ENCODE results near the gene PRMT7. TPM values are rescaled to one million over a fixed set of nuclear protein-coding genes. Genes with fewer than 3 reads are reported as not detected.

The PRMT7 gene
- total and polyA plus RNA-seq, 2 donors (not counting 1 experiment from before 2014, with no cell fraction given): 76.9 to 80.4 TPM

- WGBS (ENCODE audit: insufficient coverage): 90% methylated on average over 2 of the region's 4 CpGs
- Mint-ChIP-seq H3K9me3 (ENCODE audit: insufficient read depth) (no peaks in the 10 kb centered on the region), H3K27ac (peak overlapping the region; percentile 82), H3K27me3 (no peaks in the 10 kb centered on the region), H3K4me3 (peak overlapping the region; percentile 54), H3K4me1 (peaks cover 67% of the 10 kb centered on the region)
- Histone ChIP-seq H3K4me1 (ENCODE audit: control insufficient read depth in 2 of 2, insufficient read depth in 2 of 2, low read length in 2 of 2) (peaks cover 47 to 57% of the 10 kb centered on the region in 2 donors), H2AFZ (ENCODE audit: insufficient read depth, low read depth, low read length, poor library complexity, severe bottlenecking) (no peak overlapping the region), H3K9me3 (ENCODE audit: control extremely low read depth in 1 of 3, control insufficient read depth in 2 of 3, insufficient read depth in 1 of 3, low read length in 2 of 3) (no peaks in the 10 kb centered on the region), H3K36me3 (replicated peaks in 1 of 2; ENCODE audit: control extremely low read depth in 1 of 2, control insufficient read depth in 1 of 2, extremely low read depth in 1 of 2, insufficient read depth in 2 of 2, low read length in 1 of 2) (peaks cover 9 to 45% of the 10 kb centered on the region in 2 experiments), H3K9ac (ENCODE audit: low read length) (peak overlapping the region; percentile 32), H3K79me2 (ENCODE audit: control insufficient read depth, insufficient read depth, low read length) (peaks cover 90% of the 10 kb centered on the region), H4K20me1 (ENCODE audit: control insufficient read depth, insufficient read depth, low read length, poor library complexity, severe bottlenecking) (peaks cover 40% of the 10 kb centered on the region), H3K4me3 (ENCODE audit: control extremely low read depth in 1 of 5, extremely low read depth in 1 of 5, insufficient read depth in 1 of 5, low read depth in 2 of 5, low read length in 4 of 5) (no peak overlapping the region), H3K27me3 (replicated peaks in 1 of 4; ENCODE audit: control extremely low read depth in 1 of 4, control insufficient read depth in 3 of 4, insufficient read depth in 4 of 4, low read length in 3 of 4) (no peaks in the 10 kb centered on the region), H3K27ac (ENCODE audit: low read length in 2 of 2) (peak overlapping the region; percentile 15 to 67), H3K4me2 (replicated peaks; ENCODE audit: low read depth, low read length, poor library complexity, severe bottlenecking) (peak overlapping the region; percentile 42)
- DNase-seq: peak; percentile 44
- intact Hi-C loops (cut with micrococcal nuclease): loop anchor here (1.0 kb wide), 1 partner anchor 7 kb away; no protein-coding TSS in a partner anchor
- POLR2A ChIA-PET: interaction anchor here (1.8 kb wide), 1 partner anchor 13 kb away, joined by 6 read pairs; no protein-coding TSS in a partner anchor
- ATAC-seq (ENCODE audit: low read depth): peak; percentile 29
- no peak for TF ChIP-seq CTCF (IDR thresholded peaks at IDR 0.05)
- TF ChIP-seq EZH2 (IDR thresholded peaks at IDR 0.05; ENCODE audit: borderline replicate concordance, insufficient read depth, low read depth, low read length, poor library complexity, severe bottlenecking): no peak
- CTCF ChIA-PET: interaction anchor here (1.0 to 3.7 kb wide), 5 partner anchors 9 to 54 kb away, joined by 3 to 20 read pairs (median 8); partner anchors contain the start of genes PRMT7, SLC7A6 and SLC7A6OS
Observed at GRCh38 chr16:68272507-68273209, 38.2 kb upstream of the PRMT7 start.

GRCh38 chr16:68273459-68273858, 37.4 kb upstream of the PRMT7 start:
- no peaks in the 10 kb centered on the region for H3K9me3 ChIP-seq (ENCODE audit: control extremely low read depth in 1 of 3, control insufficient read depth in 2 of 3, insufficient read depth in 1 of 3, low read length in 2 of 3)
- H2AFZ ChIP-seq (ENCODE audit: insufficient read depth, low read depth, low read length, poor library complexity, severe bottlenecking): no peak overlapping the region
- POLR2A ChIA-PET: interaction anchor here (1.8 kb wide), 1 partner anchor 12 kb away, joined by 6 read pairs; no protein-coding TSS in a partner anchor
- no peak for ATAC-seq (ENCODE audit: low read depth)
- H3K4me1 Mint-ChIP-seq: peaks cover 63% of the 10 kb centered on the region
- H3K4me1 ChIP-seq (ENCODE audit: control insufficient read depth in 2 of 2, insufficient read depth in 2 of 2, low read length in 2 of 2): peaks cover 47 to 54% of the 10 kb centered on the region in 2 donors
- no peaks in the 10 kb centered on the region for H3K9me3 Mint-ChIP-seq (ENCODE audit: insufficient read depth)
- CTCF ChIA-PET: interaction anchor here (1.0 to 3.7 kb wide), 5 partner anchors 8 to 53 kb away, joined by 3 to 20 read pairs (median 6); partner anchors contain the start of genes PRMT7, SLC7A6 and SLC7A6OS
- peak overlapping the region in 1 of 2 donors; percentile 67 for H3K27ac ChIP-seq (ENCODE audit: low read length in 2 of 2)
- H3K27me3 ChIP-seq (replicated peaks in 1 of 4; ENCODE audit: control extremely low read depth in 1 of 4, control insufficient read depth in 3 of 4, insufficient read depth in 4 of 4, low read length in 3 of 4): no peaks in the 10 kb centered on the region
- peaks cover 35% of the 10 kb centered on the region for H4K20me1 ChIP-seq (ENCODE audit: control insufficient read depth, insufficient read depth, low read length, poor library complexity, severe bottlenecking)
- H3K4me2 ChIP-seq (replicated peaks; ENCODE audit: low read depth, low read length, poor library complexity, severe bottlenecking): peak overlapping the region; percentile 42
- peaks cover 87% of the 10 kb centered on the region for H3K79me2 ChIP-seq (ENCODE audit: control insufficient read depth, insufficient read depth, low read length)
- TF ChIP-seq CTCF (IDR thresholded peaks at IDR 0.05) (no peak), EZH2 (IDR thresholded peaks at IDR 0.05; ENCODE audit: borderline replicate concordance, insufficient read depth, low read depth, low read length, poor library complexity, severe bottlenecking) (no peak)
- intact Hi-C loops (cut with micrococcal nuclease): loop anchor here (1.0 kb wide), 1 partner anchor 8 kb away; no protein-coding TSS in a partner anchor
- no peak overlapping the region for H3K4me3 ChIP-seq (ENCODE audit: control extremely low read depth in 1 of 5, extremely low read depth in 1 of 5, insufficient read depth in 1 of 5, low read depth in 2 of 5, low read length in 4 of 5)
- DNase-seq: no peak
- peaks cover 9 to 40% of the 10 kb centered on the region in 2 experiments for H3K36me3 ChIP-seq (replicated peaks in 1 of 2; ENCODE audit: control extremely low read depth in 1 of 2, control insufficient read depth in 1 of 2, extremely low read depth in 1 of 2, insufficient read depth in 2 of 2, low read length in 1 of 2)
- H3K27ac Mint-ChIP-seq: peak overlapping the region; percentile 82
- WGBS (ENCODE audit: insufficient coverage): 95% methylated on average over 4 of the region's 5 CpGs
- H3K4me3 Mint-ChIP-seq: peak overlapping the region; percentile 54
- no peaks in the 10 kb centered on the region for H3K27me3 Mint-ChIP-seq
- no peak overlapping the region for H3K9ac ChIP-seq (ENCODE audit: low read length)
